NCI-H82 (cell line): ENCODE measurements around the gene ZNF628.

Experiments
- DNase-seq: peaks from one replicate; lab custom pipeline; 2025; lab: John Stamatoyannopoulos, UW

ZNF628 gene

DNA sequence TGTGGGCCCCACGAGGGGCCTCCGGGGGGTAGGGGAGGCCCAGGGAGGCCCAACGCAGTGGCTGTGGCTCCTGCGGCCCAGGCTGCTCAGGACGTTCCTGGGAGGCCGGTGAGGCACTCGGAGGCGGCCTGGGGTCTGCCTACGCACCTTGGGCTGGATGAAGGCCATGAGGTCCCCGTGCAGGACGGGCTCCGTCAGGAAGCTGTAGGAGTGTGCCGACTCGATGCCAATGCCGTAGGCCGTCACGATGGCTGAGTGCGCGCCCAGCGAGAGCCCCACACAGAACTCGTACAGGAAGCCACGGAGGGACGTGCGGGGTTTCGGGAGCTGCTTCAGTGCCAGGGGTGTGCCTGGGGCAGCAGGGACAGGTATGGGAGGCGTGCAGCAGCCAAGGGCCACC is 54.6 kb downstream of the ZNF628 start:
- no peak for DNase-seq
